GM10266 (cell line): ENCODE data around the gene COL27A1.

ENCODE experiments used
- DNase-seq: peaks from one replicate; pipeline ENCODE4 v3.0.0; 2012; ENCODE audit errors: extremely low spot score
- CTCF ChIP-seq: IDR thresholded peaks from 2 replicates; pipeline ENCODE4 v1.5.1; 2012; ENCODE audit warnings: mild to moderate bottlenecking, low read depth; ENCODE audit not compliant: control insufficient read depth, insufficient read depth; ENCODE audit errors: missing control alignments

Gene COL27A1

GRCh38 chr9:114258866-114259797 is 103.8 kb downstream of the COL27A1 start:
- TF ChIP-seq CTCF: no peak
- DNase-seq: no peak

GRCh38 chr9:114259798-114260523 is 104.6 kb downstream of the COL27A1 start:
- no peak for TF ChIP-seq CTCF

GRCh38 chr9:114261026-114261425 is 105.7 kb downstream of the COL27A1 start:
- no peak for DNase-seq
- TF ChIP-seq CTCF: no peak

More at GRCh38 chr9:114259798-114260523, 104.6 kb downstream of the COL27A1 start:
- no peak for DNase-seq

DNA sequence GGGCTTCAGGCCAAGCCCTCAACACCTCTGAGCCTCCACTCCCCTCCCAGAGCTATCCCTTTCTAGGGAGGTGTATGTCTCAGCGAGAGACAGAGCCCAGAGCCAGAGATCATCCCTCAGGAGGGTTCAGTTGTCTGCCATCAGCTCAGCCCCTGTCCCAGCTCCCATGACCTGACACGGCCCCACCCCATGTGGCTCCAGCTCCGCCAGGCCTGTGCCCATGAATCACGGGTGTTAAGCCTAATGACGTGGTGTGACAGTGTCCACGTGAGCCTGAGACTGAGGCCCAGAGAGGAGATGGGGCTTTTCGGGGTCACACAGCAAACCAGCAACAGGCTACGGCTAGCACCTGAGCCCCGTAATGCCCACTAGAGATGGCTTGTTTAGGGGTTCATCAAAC is 106.7 kb downstream of the COL27A1 start:
- no peak for DNase-seq
- no peak for TF ChIP-seq CTCF

GRCh38 chr9:114263853-114264510 is 108.6 kb downstream of the COL27A1 start:
- peak; percentile 31 for TF ChIP-seq CTCF

GRCh38 chr9:114264806-114265550 is 109.6 kb downstream of the COL27A1 start:
- no peak for TF ChIP-seq CTCF
- no peak for DNase-seq

More at GRCh38 chr9:114263853-114264510, 108.6 kb downstream of the COL27A1 start:
- DNase-seq: no peak
